ENCODE measurements around the gene GJA4.

GRCh38 chr1:34779962-34780361 is 12.8 kb upstream of the GJA4 start:
- TF ChIP-seq POLR2A (IDR thresholded peaks at IDR 0.05) (no peak), POLR2AphosphoS5 (IDR thresholded peaks at IDR 0.05) (no peak)
- TF ChIP-seq, protein P1, sequence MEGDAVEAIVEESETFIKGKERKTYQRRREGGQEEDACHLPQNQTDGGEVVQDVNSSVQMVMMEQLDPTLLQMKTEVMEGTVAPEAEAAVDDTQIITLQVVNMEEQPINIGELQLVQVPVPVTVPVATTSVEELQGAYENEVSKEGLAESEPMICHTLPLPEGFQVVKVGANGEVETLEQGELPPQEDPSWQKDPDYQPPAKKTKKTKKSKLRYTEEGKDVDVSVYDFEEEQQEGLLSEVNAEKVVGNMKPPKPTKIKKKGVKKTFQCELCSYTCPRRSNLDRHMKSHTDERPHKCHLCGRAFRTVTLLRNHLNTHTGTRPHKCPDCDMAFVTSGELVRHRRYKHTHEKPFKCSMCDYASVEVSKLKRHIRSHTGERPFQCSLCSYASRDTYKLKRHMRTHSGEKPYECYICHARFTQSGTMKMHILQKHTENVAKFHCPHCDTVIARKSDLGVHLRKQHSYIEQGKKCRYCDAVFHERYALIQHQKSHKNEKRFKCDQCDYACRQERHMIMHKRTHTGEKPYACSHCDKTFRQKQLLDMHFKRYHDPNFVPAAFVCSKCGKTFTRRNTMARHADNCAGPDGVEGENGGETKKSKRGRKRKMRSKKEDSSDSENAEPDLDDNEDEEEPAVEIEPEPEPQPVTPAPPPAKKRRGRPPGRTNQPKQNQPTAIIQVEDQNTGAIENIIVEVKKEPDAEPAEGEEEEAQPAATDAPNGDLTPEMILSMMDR (IDR thresholded peaks at IDR 0.05): no peak
